ENCODE results near the gene C1orf21. TPM values are rescaled to one million over a fixed set of nuclear protein-coding genes. Genes with fewer than 3 reads are reported as not detected.

C1orf21 gene
- total RNA-seq, 1 experiment from 2014 or later = 28.5 TPM

GRCh38 chr1:184556665-184557064 lies 169.8 kb downstream of the C1orf21 start (continued):
- TF ChIP-seq ZNF121 (CRISPR knock-in tag; IDR thresholded peaks at IDR 0.05) = no peak
- no peak for TF ChIP-seq GTF2I (CRISPR knock-in tag; conservative IDR thresholded peaks at IDR 0.05)
- TF ChIP-seq MXD4 (CRISPR knock-in tag; IDR thresholded peaks at IDR 0.05; ENCODE audit: borderline replicate concordance) = no peak
- no peak for TF ChIP-seq ZNF317 (CRISPR knock-in tag; IDR thresholded peaks at IDR 0.05; ENCODE audit: borderline replicate concordance, low read depth)
- no peak for TF ChIP-seq ZNF532 (CRISPR knock-in tag; IDR thresholded peaks at IDR 0.05; ENCODE audit: borderline replicate concordance)
- no peak for TF ChIP-seq HMGA2 (CRISPR knock-in tag; IDR thresholded peaks at IDR 0.05)
- TF ChIP-seq FOXP1 (CRISPR knock-in tag; IDR thresholded peaks at IDR 0.05; ENCODE audit: borderline replicate concordance) = no peak
- TF ChIP-seq NFE2L1 (CRISPR knock-in tag; IDR thresholded peaks at IDR 0.05) = no peak
- TF ChIP-seq ZNF263 (CRISPR knock-in tag; IDR thresholded peaks at IDR 0.05; ENCODE audit: low read depth) = no peak
- no peak for TF ChIP-seq SMAD4 (CRISPR knock-in tag; IDR thresholded peaks at IDR 0.05)
- TF ChIP-seq ZMAT4 (CRISPR knock-in tag; IDR thresholded peaks at IDR 0.05) = no peak

GRCh38 chr1:184557423-184558347 lies 170.9 kb downstream of the C1orf21 start:
- H3K27ac Mint-ChIP-seq = no peak overlapping the region
- no peak overlapping the region for H3K4me3 Mint-ChIP-seq
- ChIA-PET POLR2A (no interaction called here), CTCF (interaction anchor here (0.7 kb wide), 1 partner anchor 187 kb away, joined by 3 read pairs; no protein-coding TSS in a partner anchor)
- H3K27me3 Mint-ChIP-seq (ENCODE audit: low read depth) = no peaks in the 10 kb centered on the region
- ATAC-seq = no peak
- TF ChIP-seq ZNF671 (CRISPR knock-in tag; IDR thresholded peaks at IDR 0.05) (no peak), JAZF1 (CRISPR knock-in tag; IDR thresholded peaks at IDR 0.05) (no peak), MXD4 (CRISPR knock-in tag; IDR thresholded peaks at IDR 0.05; ENCODE audit: borderline replicate concordance) (no peak), IRF2 (CRISPR knock-in tag; IDR thresholded peaks at IDR 0.05; ENCODE audit: borderline replicate concordance, low read depth) (no peak)
- H3K36me3 Mint-ChIP-seq = no peaks in the 10 kb centered on the region
- H3K4me1 Mint-ChIP-seq = 0 out of 2 replicates have a peak, but pooled peaks cover 10% of the 10 kb centered on the region
- no peak for DNase-seq (ENCODE audit: low spot score)
- no peaks in the 10 kb centered on the region for H3K9me3 Mint-ChIP-seq

GRCh38 chr1:184558691-184559090 lies 171.9 kb downstream of the C1orf21 start:
- H3K9me3 Mint-ChIP-seq = no peaks in the 10 kb centered on the region
- CTCF ChIA-PET = no interaction called here
- H3K27ac Mint-ChIP-seq = no peak overlapping the region
- DNase-seq (ENCODE audit: low spot score) = no peak
- ATAC-seq = no peak
- H3K4me1 Mint-ChIP-seq = 0 out of 2 replicates have a peak, but pooled peaks cover 13% of the 10 kb centered on the region
- H3K4me3 Mint-ChIP-seq = no peak overlapping the region
- no peak for TF ChIP-seq ESRRA (CRISPR knock-in tag; IDR thresholded peaks at IDR 0.05; ENCODE audit: borderline replicate concordance)
- TF ChIP-seq GABPB1 (CRISPR knock-in tag; IDR thresholded peaks at IDR 0.05) = no peak
- TF ChIP-seq ZNF281 (CRISPR knock-in tag; IDR thresholded peaks at IDR 0.05) = no peak
- TF ChIP-seq SOX15 (CRISPR knock-in tag; IDR thresholded peaks at IDR 0.05) = no peak
- TF ChIP-seq ZBTB43 (CRISPR knock-in tag; IDR thresholded peaks at IDR 0.05) = no peak
- no peak for TF ChIP-seq GTF2I (CRISPR knock-in tag; conservative IDR thresholded peaks at IDR 0.05)
- TF ChIP-seq RORB (CRISPR knock-in tag; IDR thresholded peaks at IDR 0.05) = no peak
- TF ChIP-seq MXD4 (CRISPR knock-in tag; IDR thresholded peaks at IDR 0.05; ENCODE audit: borderline replicate concordance) = no peak
- TF ChIP-seq ETV6 (CRISPR knock-in tag; IDR thresholded peaks at IDR 0.05) = no peak
- TF ChIP-seq SMAD3 (CRISPR knock-in tag; IDR thresholded peaks at IDR 0.05; ENCODE audit: borderline replicate concordance) = no peak
- TF ChIP-seq KAT7 (CRISPR knock-in tag; IDR thresholded peaks at IDR 0.05; ENCODE audit: borderline replicate concordance) = no peak
- TF ChIP-seq ZNF263 (CRISPR knock-in tag; IDR thresholded peaks at IDR 0.05; ENCODE audit: low read depth) = no peak
- H3K36me3 Mint-ChIP-seq = no peaks in the 10 kb centered on the region
- POLR2A ChIA-PET = no interaction called here
- H3K27me3 Mint-ChIP-seq (ENCODE audit: low read depth) = no peaks in the 10 kb centered on the region

Data from WTC11 (cell line).